ENCODE data around the gene GRM7. TPM values are rescaled to one million over a fixed set of nuclear protein-coding genes. Genes with fewer than 3 reads are reported as not detected.

The GRM7 gene
- total and polyA plus RNA-seq, 4 donors: 0.20 to 1.3 (median 0.80) TPM

DNA sequence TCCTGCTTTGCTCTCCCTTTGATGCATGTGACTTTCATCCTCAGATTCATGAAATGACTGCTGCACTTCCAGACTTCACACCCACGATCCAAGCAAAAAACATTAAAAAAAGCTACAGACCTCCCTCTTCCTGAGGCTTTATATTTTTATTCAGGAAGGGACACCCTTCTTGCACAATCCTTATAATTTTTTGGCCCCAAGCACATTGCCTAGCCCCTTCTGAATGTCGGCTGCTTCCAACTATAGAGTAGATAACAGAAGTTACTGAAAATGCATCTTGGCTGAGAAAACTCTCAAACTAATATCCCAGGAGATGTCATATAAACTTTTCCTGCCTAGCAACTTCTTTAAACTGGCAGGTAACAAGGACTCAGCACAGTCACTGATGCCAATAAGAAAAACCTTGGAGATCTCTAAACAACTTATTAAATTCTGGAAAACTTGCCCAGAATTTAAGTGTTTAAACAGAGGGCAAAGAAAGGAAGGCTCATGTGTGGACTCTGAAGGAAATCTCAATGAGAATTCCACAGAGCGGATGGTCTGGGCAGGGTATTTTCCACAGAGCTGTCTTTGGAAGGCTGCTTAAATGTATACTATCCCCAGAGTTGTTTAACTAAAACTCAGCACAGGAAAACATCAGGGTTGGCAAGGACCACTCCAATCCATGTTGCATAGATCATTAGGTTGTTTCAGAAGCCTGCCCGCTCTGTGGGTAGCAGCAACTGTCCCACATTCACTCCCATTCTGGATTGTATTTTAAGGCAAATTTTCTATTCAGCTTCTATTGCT is 893.9 kb downstream of the GRM7 start:
- Histone ChIP-seq H3K27me3 (ENCODE audit: control insufficient read depth in 3 of 3, insufficient read depth in 3 of 3, low read length in 2 of 3) (no peaks in the 10 kb centered on the region), H3K27ac (ENCODE audit: low read depth in 1 of 2, low read length in 1 of 2) (no peak overlapping the region), H3K4me1 (ENCODE audit: control insufficient read depth in 5 of 5, insufficient read depth in 5 of 5, low read length in 5 of 5) (no peaks in the 10 kb centered on the region), H3K9ac (ENCODE audit: insufficient read depth in 1 of 2, low read length in 2 of 2) (no peak overlapping the region), H3K4me3 (no peak overlapping the region), H3K36me3 (ENCODE audit: control insufficient read depth in 4 of 4, insufficient read depth in 4 of 4, low read length in 4 of 4) (no peaks in the 10 kb centered on the region), H3K9me3 (ENCODE audit: control insufficient read depth in 4 of 4, insufficient read depth in 3 of 4, low read length in 3 of 4) (peaks cover 0 to 1% (median 0%) of the 10 kb centered on the region in 4 donors)
- no peak for TF ChIP-seq CTCF (IDR thresholded peaks at IDR 0.05; ENCODE audit: control extremely low read depth, extremely low read depth)
- no peak for ATAC-seq (ENCODE audit: insufficient read depth, low FRiP score)
- no peak for DNase-seq
- 75 to 77% methylated on average over 4 of the region's 4 CpGs for WGBS, 2 donors

- TF ChIP-seq CTCF (IDR thresholded peaks at IDR 0.05; ENCODE audit: control extremely low read depth, extremely low read depth): no peak
- DNase-seq (no peak), ATAC-seq (ENCODE audit: insufficient read depth, low FRiP score) (no peak)
- Histone ChIP-seq H3K36me3 (ENCODE audit: control insufficient read depth in 4 of 4, insufficient read depth in 4 of 4, low read length in 4 of 4) (no peaks in the 10 kb centered on the region), H3K9me3 (ENCODE audit: control insufficient read depth in 4 of 4, insufficient read depth in 3 of 4, low read length in 3 of 4) (peaks cover 0 to 4% (median 0%) of the 10 kb centered on the region in 4 donors), H3K4me3 (no peak overlapping the region), H3K4me1 (ENCODE audit: control insufficient read depth in 5 of 5, insufficient read depth in 5 of 5, low read length in 5 of 5) (no peaks in the 10 kb centered on the region), H3K27me3 (ENCODE audit: control insufficient read depth in 3 of 3, insufficient read depth in 3 of 3, low read length in 2 of 3) (no peaks in the 10 kb centered on the region), H3K27ac (ENCODE audit: low read depth in 1 of 2, low read length in 1 of 2) (no peak overlapping the region), H3K9ac (ENCODE audit: insufficient read depth in 1 of 2, low read length in 2 of 2) (no peak overlapping the region)
- WGBS, 2 donors: 68 to 85% methylated on average over 7 of the region's 7 CpGs
Observed at GRCh38 chr3:7759630-7760029, 898.7 kb downstream of the GRM7 start.

- H3K9me3 ChIP-seq (ENCODE audit: control insufficient read depth in 4 of 4, insufficient read depth in 3 of 4, low read length in 3 of 4): peaks cover 0 to 4% (median 0%) of the 10 kb centered on the region in 4 donors
- DNase-seq: no peak
- H3K36me3 ChIP-seq (ENCODE audit: control insufficient read depth in 4 of 4, insufficient read depth in 4 of 4, low read length in 4 of 4): no peaks in the 10 kb centered on the region
- no peak overlapping the region for H3K4me3 ChIP-seq
- no peak for TF ChIP-seq CTCF (IDR thresholded peaks at IDR 0.05; ENCODE audit: control extremely low read depth, extremely low read depth)
- H3K4me1 ChIP-seq (ENCODE audit: control insufficient read depth in 5 of 5, insufficient read depth in 5 of 5, low read length in 5 of 5): no peaks in the 10 kb centered on the region
- no peak for ATAC-seq (ENCODE audit: insufficient read depth, low FRiP score)
- no peak overlapping the region for H3K27ac ChIP-seq (ENCODE audit: low read depth in 1 of 2, low read length in 1 of 2)
- no peak overlapping the region for H3K9ac ChIP-seq (ENCODE audit: insufficient read depth in 1 of 2, low read length in 2 of 2)
- H3K27me3 ChIP-seq (ENCODE audit: control insufficient read depth in 3 of 3, insufficient read depth in 3 of 3, low read length in 2 of 3): no peaks in the 10 kb centered on the region
Observed at GRCh38 chr3:7760718-7761117, 899.8 kb downstream of the GRM7 start.

Measured in lung (tissue), 12 donors.